PC-9 (cell line): ENCODE results near the gene AP2S1.
A peak's percentile ranks its signal among the peaks of the same experiment; 100 is the strongest.

Experiments
- CTCF ChIP-seq: fragments of 200-600 bp; sonication (generic); conservative IDR thresholded peaks from 2 replicates; pipeline ENCODE4 v1.6.1; 2017; ENCODE audit warnings: mixed run types, antibody characterized with exemption, mild to moderate bottlenecking, moderate library complexity
- EZH2 ChIP-seq: fragments of 200-600 bp; sonication (generic); IDR thresholded peaks from 2 replicates; pipeline ENCODE4 v1.8.0; 2017; ENCODE audit warnings: antibody characterized with exemption, low read depth

- TF ChIP-seq CTCF: 0 out of 2 replicates have a peak, but pooled peaks have one; percentile 9
- no peak for TF ChIP-seq EZH2
Observed at GRCh38 chr19:46825731-46826055, 25.0 kb downstream of the AP2S1 start.
